ENCODE results near the gene PLEKHA8.
"Not testable (repeated sequence)": the region's sequence is repeated elsewhere in the genome, so short reads cannot be mapped to it uniquely, and the experiment has no call there.

The PLEKHA8 gene

GRCh38 chr7:30065746-30066145 lies 37.5 kb downstream of the PLEKHA8 start:
- no peak for DNase-seq (ENCODE audit: low read depth in 2 of 2)

- no peak for DNase-seq (ENCODE audit: low read depth in 2 of 2)
These were observed 38.5 kb downstream of the PLEKHA8 start for GRCh38 chr7:30066687-30067086.

- DNase-seq (ENCODE audit: low read depth in 2 of 2): no peak
These were observed 39.9 kb downstream of the PLEKHA8 start for GRCh38 chr7:30068117-30068516.

GRCh38 chr7:30069096-30069867 lies 41.1 kb downstream of the PLEKHA8 start:
- DNase-seq (ENCODE audit: low read depth in 2 of 2): no peak

GRCh38 chr7:30070052-30070451 lies 41.8 kb downstream of the PLEKHA8 start:
- no peak for DNase-seq (ENCODE audit: low read depth in 2 of 2)

- no peak for DNase-seq (ENCODE audit: low read depth in 2 of 2)
These were observed 44.5 kb downstream of the PLEKHA8 start for GRCh38 chr7:30072735-30073134.

- DNase-seq (ENCODE audit: low read depth in 2 of 2): no peak
These were observed 46.3 kb downstream of the PLEKHA8 start for GRCh38 chr7:30074422-30075030.

GRCh38 chr7:30076411-30076810 lies 48.2 kb downstream of the PLEKHA8 start:
- no peak for DNase-seq (ENCODE audit: low read depth in 2 of 2)

- DNase-seq (ENCODE audit: low read depth in 2 of 2): no peak
These were observed 50.1 kb downstream of the PLEKHA8 start for GRCh38 chr7:30078280-30078679.

GRCh38 chr7:30079880-30080279 lies 51.7 kb downstream of the PLEKHA8 start:
- no peak for DNase-seq (ENCODE audit: low read depth in 2 of 2)

- DNase-seq (ENCODE audit: low read depth in 2 of 2): no peak
These were observed 52.6 kb downstream of the PLEKHA8 start for GRCh38 chr7:30080818-30081217.

- DNase-seq (ENCODE audit: low read depth in 2 of 2): no peak
These were observed 54.5 kb downstream of the PLEKHA8 start for GRCh38 chr7:30082686-30083085.

- DNase-seq (ENCODE audit: low read depth in 2 of 2): no peak
These were observed 55.1 kb downstream of the PLEKHA8 start for GRCh38 chr7:30083334-30083733.

- no peak for DNase-seq (ENCODE audit: low read depth in 2 of 2)
These were observed 56.0 kb downstream of the PLEKHA8 start for GRCh38 chr7:30084212-30084611.

- DNase-seq (ENCODE audit: low read depth in 2 of 2): no peak
These were observed 58.3 kb downstream of the PLEKHA8 start for GRCh38 chr7:30086529-30086928.

GRCh38 chr7:30087371-30087770 lies 59.2 kb downstream of the PLEKHA8 start:
- no peak for DNase-seq (ENCODE audit: low read depth in 2 of 2)

- DNase-seq (ENCODE audit: low read depth in 2 of 2): no peak
These were observed 60.1 kb downstream of the PLEKHA8 start for GRCh38 chr7:30088362-30088761.

- no peak for DNase-seq (ENCODE audit: low read depth in 2 of 2)
These were observed 61.9 kb downstream of the PLEKHA8 start for GRCh38 chr7:30090111-30090510.

- DNase-seq (ENCODE audit: low read depth in 2 of 2): no peak
These were observed 63.3 kb downstream of the PLEKHA8 start for GRCh38 chr7:30091491-30091912.

- no peak for DNase-seq (ENCODE audit: low read depth in 2 of 2)
These were observed 63.8 kb downstream of the PLEKHA8 start for GRCh38 chr7:30091987-30092386.

- DNase-seq (ENCODE audit: low read depth in 2 of 2): no peak
These were observed 65.3 kb downstream of the PLEKHA8 start for GRCh38 chr7:30093420-30093952.

- DNase-seq (ENCODE audit: low read depth in 2 of 2): not testable (repeated sequence)
These were observed 70.4 kb downstream of the PLEKHA8 start for GRCh38 chr7:30098599-30098998.

GRCh38 chr7:30102281-30102680 lies 74.1 kb downstream of the PLEKHA8 start:
- DNase-seq (ENCODE audit: low read depth in 2 of 2): no peak

All from activated CD8-positive, alpha-beta memory T cell treated with anti-CD3 and anti-CD28 coated beads for 4 hours (primary cell).